Aorta (tissue), 5 donors: ENCODE measurements around the gene GPR78. TPM values are rescaled to one million over a fixed set of nuclear protein-coding genes. Genes with fewer than 3 reads are reported as not detected.
"Not testable (repeated sequence)": the region's sequence is repeated elsewhere in the genome, so short reads cannot be mapped to it uniquely, and the experiment has no call there.

Experiments used
- ATAC-seq: fragments of 200-7000 bp; cut with Tn5 transposase; one replicate; pipeline ENCODE4 v1.9.1; 2022; ENCODE audit warnings: moderate library complexity; ENCODE audit not compliant: low FRiP score
- DNase-seq, 2 donors: peaks; one replicate each; pipeline ENCODE4 v3.0.0-alpha.2; 2020
- H3K27ac ChIP-seq, 2 donors: one replicate each; pipeline ENCODE4 v1.5.1; 2013; ENCODE audit warnings: low read length in 2 of 2, mild to moderate bottlenecking in 2 of 2, moderate library complexity in 2 of 2, control low read depth in 1 of 2, inconsistent platforms in 1 of 2, low read depth in 1 of 2
- H3K27me3 ChIP-seq, 2 donors: one replicate each; pipeline ENCODE4 v1.6.1; 2013; ENCODE audit warnings: control low read depth in 1 of 2, low read length in 1 of 2, mild to moderate bottlenecking in 1 of 2, moderate library complexity in 1 of 2; ENCODE audit not compliant: insufficient read depth in 2 of 2, control insufficient read depth in 1 of 2
- H3K36me3 ChIP-seq, 2 donors: one replicate each; pipeline ENCODE4 v1.6.1; 2013; ENCODE audit warnings: control low read depth in 1 of 2, low read length in 1 of 2, mild to moderate bottlenecking in 1 of 2; ENCODE audit not compliant: insufficient read depth in 2 of 2, control insufficient read depth in 1 of 2
- H3K4me1 ChIP-seq, 2 donors: one replicate each; pipeline ENCODE4 v1.6.1; 2013; ENCODE audit warnings: low read length in 2 of 2, control low read depth in 1 of 2, mild to moderate bottlenecking in 1 of 2, moderate library complexity in 1 of 2; ENCODE audit not compliant: insufficient read depth in 2 of 2, control insufficient read depth in 1 of 2
- H3K4me3 ChIP-seq, 2 donors: one replicate each; pipeline ENCODE4 v1.5.1; 2013; ENCODE audit warnings: low read length in 2 of 2, control low read depth in 1 of 2, mild to moderate bottlenecking in 1 of 2
- H3K9me3 ChIP-seq: one replicate; pipeline ENCODE4 v1.6.1; 2013; ENCODE audit warnings: mild to moderate bottlenecking, low read length; ENCODE audit not compliant: control insufficient read depth
- WGBS, 2 donors: extraction: QIAGEN DNeasy Blood & Tissue Kit; methylation state at CpG; one replicate each; pipeline ENCODE4 v1.1.7; 2013; 5-methylcytosine and 5-hydroxymethylcytosine counted together
- intact Hi-C, 2 donors: fragments of 100-400 bp; cut with DNase I; formaldehyde crosslinking; loops; one replicate each; pipeline versions ENCODE4 v1.14.2 to v1.15.0; 2022
- polyA plus RNA-seq, 2 donors: library from polyadenylated mRNA; stranded (reverse); fragments of 200-250 nt; gene quantifications; one replicate each; pipeline ENCODE4 v1.2.3, GENCODE V29; 2013
- total RNA-seq, 2 donors: library from RNA; stranded (reverse); fragmentation: NEBNext Ultra II Directional; extraction: Animal tissue kit (Norgen Biotek cat#: 25700); gene quantifications; one replicate each; pipeline ENCODE4 v1.2.1, GENCODE V29; 2021
- donor health status: healthy with polysubstance abuse.
- donor health status: Bipolar disorder and iron deficiency.
- donor health status: DM: no; HTN: no; CAD: no.
- donor health status: DM: no; HTN: no; CAD: no.
- donor health status: DM: yes; HTN: yes; CAD: no.

GPR78 gene
- total and polyA plus RNA-seq, 4 donors: 0.48 TPM; not detected in 3

DNA sequence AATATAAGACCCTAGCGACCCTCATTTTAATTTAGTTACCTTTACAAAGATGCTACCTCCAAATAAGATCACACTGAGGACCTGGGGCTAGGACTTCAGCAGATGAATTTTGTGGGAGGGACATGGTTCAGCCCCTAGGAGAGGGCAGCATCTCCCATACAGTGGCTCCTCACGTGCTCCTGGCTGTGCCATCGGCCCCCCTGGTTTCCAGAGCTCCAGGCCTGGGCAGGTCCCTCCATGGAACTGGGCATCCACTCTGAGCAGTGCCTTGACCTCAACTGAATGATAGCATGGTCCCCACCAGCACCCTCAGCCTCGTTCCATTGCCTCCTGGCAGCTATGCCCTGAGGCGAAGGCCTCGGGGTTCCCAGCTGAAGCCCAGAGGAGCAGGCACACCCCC lies 51.7 kb downstream of the GPR78 start:
- ATAC-seq, H3K4me1 ChIP-seq, H3K4me3 ChIP-seq, H3K27me3 ChIP-seq, H3K36me3 ChIP-seq, intact Hi-C loops, H3K9me3 ChIP-seq, H3K27ac ChIP-seq: not testable (repeated sequence)
- 86 to 94% methylated on average over 2 to 3 of the region's 6 CpGs for WGBS, 2 donors
- DNase-seq: peak in 1 of 2 donors; percentile 77

DNA sequence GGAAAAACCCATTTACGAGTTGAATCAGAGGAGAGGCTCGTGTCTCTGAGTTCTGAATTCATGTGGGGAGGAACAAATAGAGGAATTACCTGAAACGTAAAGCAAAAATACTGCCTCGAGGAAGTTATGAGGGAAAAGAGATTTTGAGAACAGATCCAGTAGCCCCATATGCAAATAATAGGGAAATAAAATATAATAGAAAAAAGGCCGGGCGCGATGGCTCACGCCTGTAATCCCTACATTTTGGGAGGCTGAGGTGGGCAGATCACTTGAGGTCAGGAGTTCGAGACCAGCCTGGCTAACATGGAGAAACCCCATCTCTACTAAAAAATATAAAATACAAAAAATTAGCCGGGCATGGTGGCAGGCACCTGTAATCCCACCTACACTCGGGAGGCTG lies 54.6 kb downstream of the GPR78 start:
- H3K4me3 ChIP-seq, H3K9me3 ChIP-seq, ATAC-seq, H3K36me3 ChIP-seq, intact Hi-C loops, H3K27ac ChIP-seq, H3K27me3 ChIP-seq, H3K4me1 ChIP-seq: not testable (repeated sequence)
- 74 to 88% methylated on average over 5 to 6 of the region's 11 CpGs for WGBS, 2 donors
- DNase-seq: peak; percentile 15 to 72

DNA sequence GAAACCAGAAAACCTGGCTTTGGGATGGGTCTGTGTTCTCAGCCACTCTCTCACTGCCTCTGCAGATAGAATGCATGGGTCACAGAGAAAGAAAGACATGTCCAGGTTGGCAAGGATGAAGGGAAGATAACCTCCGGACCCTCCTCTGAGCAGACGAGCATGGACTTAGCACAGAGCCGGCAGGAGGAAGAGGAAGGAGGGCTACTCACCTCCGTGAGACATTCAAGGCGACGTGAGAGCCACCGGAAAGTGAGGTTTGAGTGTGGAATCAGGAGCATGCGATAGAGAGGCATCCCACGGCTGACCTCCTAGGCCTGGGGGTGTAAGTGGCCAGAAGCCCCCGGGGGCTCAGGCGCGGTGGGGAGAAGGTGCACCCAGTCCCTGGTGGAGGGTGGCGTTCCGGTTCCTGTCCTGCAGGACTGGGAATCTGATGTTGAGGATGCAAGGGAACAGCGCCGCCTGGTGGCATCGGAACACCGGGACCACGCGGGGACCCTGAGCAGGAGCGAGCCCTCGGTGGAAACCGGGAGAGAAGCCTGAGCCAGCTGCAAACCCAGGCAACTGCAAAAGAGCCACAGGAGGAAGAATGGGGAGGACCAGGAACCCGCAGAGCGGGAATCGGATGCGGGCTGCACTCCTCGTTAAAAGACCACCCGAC lies 55.8 kb downstream of the GPR78 start:
- H3K36me3 ChIP-seq, H3K4me1 ChIP-seq, H3K27ac ChIP-seq, H3K27me3 ChIP-seq, intact Hi-C loops, H3K9me3 ChIP-seq, DNase-seq, ATAC-seq, H3K4me3 ChIP-seq: not testable (repeated sequence)
- 44% methylated on average over 4 of the region's 29 CpGs; no CpG with 5 or more reads in 1 of the 2 donors for WGBS, 2 donors

Other genes starting within 250 kb of the GPR78 start
- 10 to 100 TPM; 37.6 to 43.7 TPM for gene ACOX3, start 139.7 kb upstream of the GPR78 start, total RNA-seq
- 10 to 100 TPM; 26.3 to 33.6 TPM for gene ACOX3, start 139.7 kb upstream of the GPR78 start, polyA plus RNA-seq
- 10 to 100 TPM; 18.1 to 23.1 TPM for gene TRMT44, start 139.6 kb upstream of the GPR78 start, total RNA-seq
- gene TRMT44, start 139.6 kb upstream of the GPR78 start, polyA plus RNA-seq: 10 to 100 TPM in 1 of 2 donors, 1 to 10 TPM in 1; 6.1 to 10.3 TPM
- gene CPZ, start 12.4 kb downstream of the GPR78 start, total RNA-seq: 1 to 10 TPM; 3.8 to 10.0 TPM
- gene CPZ, start 12.4 kb downstream of the GPR78 start, polyA plus RNA-seq: under 1 TPM; 0.13 to 0.82 TPM